ENCODE results near the gene PLEKHG5.

Gene PLEKHG5

GRCh38 chr1:6424619-6425593 is 66.6 kb downstream of the PLEKHG5 start, which contains the start of gene ESPN:
Gene ESPN (plus strand): TSS chr1:6424776. CDS start chr1:6424956, 180 bp downstream.
- no peak for DNase-seq

GRCh38 chr1:6424000-6424565 is 67.4 kb downstream of the PLEKHG5 start:
- DNase-seq: no peak

GRCh38 chr1:6423321-6423999 is 68.0 kb downstream of the PLEKHG5 start:
- peak; percentile 81 for DNase-seq

- DNase-seq: no peak
Observed at GRCh38 chr1:6421266-6421665, 70.2 kb downstream of the PLEKHG5 start.

GRCh38 chr1:6420454-6421042 is 70.9 kb downstream of the PLEKHG5 start:
- DNase-seq: no peak

- DNase-seq: peak; percentile 42
Observed at GRCh38 chr1:6419804-6420453, 71.5 kb downstream of the PLEKHG5 start, which contains the start of gene HES2. Gene HES2 (minus strand): TSS chr1:6419919. CDS start chr1:6419820, 99 bp downstream.

GRCh38 chr1:6419397-6419803 is 72.1 kb downstream of the PLEKHG5 start:
- peak; percentile 37 for DNase-seq

GRCh38 chr1:6418668-6419396 is 72.6 kb downstream of the PLEKHG5 start:
- no peak for DNase-seq

- DNase-seq: no peak
Observed at GRCh38 chr1:6417961-6418667, 73.4 kb downstream of the PLEKHG5 start.

All from stimulated activated CD4-positive, alpha-beta T cell treated with anti-CD3 and anti-CD28 coated beads, Interleukin-15, amount 100 ng/mL, for 24 hours (primary cell).